Astrocyte (in vitro differentiated cells and primary cell): Measurements from ENCODE around the gene VAT1L.

Experiments used
- CTCF ChIP-seq: IDR thresholded peaks from 2 replicates; pipeline ENCODE4 v1.5.1; 2011; ENCODE audit warnings: low read depth, mild to moderate bottlenecking, inconsistent platforms, low read length, moderate library complexity; ENCODE audit not compliant: insufficient read depth
- EZH2 ChIP-seq: IDR thresholded peaks from 2 replicates; pipeline ENCODE4 v1.6.1; 2012; ENCODE audit warnings: mild to moderate bottlenecking, low read length, inconsistent platforms; ENCODE audit not compliant: insufficient read depth

GRCh38 chr16:77938913-77939312 lies 150.5 kb downstream of the VAT1L start:
- TF ChIP-seq CTCF (no peak), EZH2 (no peak)
